Osteocyte (in vitro differentiated cells): ENCODE data around the gene COLQ. TPM values are rescaled to one million over a fixed set of nuclear protein-coding genes. Genes with fewer than 3 reads are reported as not detected.

Experiments used
- DNase-seq: peaks from one replicate; pipeline ENCODE4 v3.0.0; 2021; ENCODE audit warnings: mixed read lengths; ENCODE audit not compliant: unreplicated experiment; ENCODE audit errors: extremely low spot score
- H3K27ac Mint-ChIP-seq: one replicate; pipeline ENCODE4 v1.8.0; 2021; ENCODE audit warnings: mild to moderate bottlenecking, mixed read lengths; ENCODE audit not compliant: unreplicated experiment
- H3K27me3 Mint-ChIP-seq: one replicate; pipeline ENCODE4 v1.8.0; 2021; ENCODE audit warnings: mixed read lengths; ENCODE audit not compliant: unreplicated experiment
- H3K36me3 Mint-ChIP-seq: one replicate; pipeline ENCODE4 v1.8.0; 2021; ENCODE audit warnings: mixed read lengths; ENCODE audit not compliant: unreplicated experiment
- H3K4me1 Mint-ChIP-seq: one replicate; pipeline ENCODE4 v1.8.0; 2021; ENCODE audit warnings: mixed read lengths; ENCODE audit not compliant: unreplicated experiment
- H3K4me3 Mint-ChIP-seq: one replicate; pipeline ENCODE4 v1.8.0; 2021; ENCODE audit warnings: mild to moderate bottlenecking, moderate library complexity, mixed read lengths; ENCODE audit not compliant: unreplicated experiment
- H3K9me3 Mint-ChIP-seq: one replicate; pipeline ENCODE4 v1.8.0; 2021; ENCODE audit warnings: mixed read lengths; ENCODE audit not compliant: unreplicated experiment
- CTCF ChIP-seq: fragments of 200-600 bp; sonication (generic); IDR thresholded peaks from 2 replicates; pipeline ENCODE4 v1.5.0; 2021; ENCODE audit warnings: antibody characterized with exemption, mild to moderate bottlenecking, moderate library complexity
- total RNA-seq: library from RNA; stranded (reverse); gene quantifications from 2 replicates; pipeline ENCODE4 v1.2.1, GENCODE V29; 2021

The COLQ gene
- total RNA-seq, 1 donor from 2014 or later = 2.6 TPM

GRCh38 chr3:15477951-15478639 is 43.4 kb downstream of the COLQ start:
- Mint-ChIP-seq H3K27ac (no peak overlapping the region), H3K9me3 (peaks cover 4% of the 10 kb centered on the region), H3K4me3 (no peak overlapping the region), H3K4me1 (no peaks in the 10 kb centered on the region), H3K36me3 (no peaks in the 10 kb centered on the region), H3K27me3 (peaks cover 13% of the 10 kb centered on the region)
- DNase-seq = no peak
- no peak for TF ChIP-seq CTCF

GRCh38 chr3:15476378-15476777 is 45.1 kb downstream of the COLQ start:
- H3K9me3 Mint-ChIP-seq = peaks cover 4% of the 10 kb centered on the region
- H3K4me1 Mint-ChIP-seq = no peaks in the 10 kb centered on the region
- peaks cover under 1% of the 10 kb centered on the region for H3K27me3 Mint-ChIP-seq
- no peaks in the 10 kb centered on the region for H3K36me3 Mint-ChIP-seq
- H3K27ac Mint-ChIP-seq = no peak overlapping the region
- no peak for TF ChIP-seq CTCF
- H3K4me3 Mint-ChIP-seq = no peak overlapping the region
- DNase-seq = no peak

GRCh38 chr3:15475161-15475560 is 46.3 kb downstream of the COLQ start:
- no peak for DNase-seq
- no peak for TF ChIP-seq CTCF
- no peak overlapping the region for H3K4me3 Mint-ChIP-seq
- H3K27me3 Mint-ChIP-seq = peaks cover 3% of the 10 kb centered on the region
- no peaks in the 10 kb centered on the region for H3K36me3 Mint-ChIP-seq
- no peak overlapping the region for H3K27ac Mint-ChIP-seq
- H3K4me1 Mint-ChIP-seq = no peaks in the 10 kb centered on the region
- no peaks in the 10 kb centered on the region for H3K9me3 Mint-ChIP-seq

- Mint-ChIP-seq H3K4me1 (no peaks in the 10 kb centered on the region), H3K9me3 (no peaks in the 10 kb centered on the region), H3K27me3 (peaks cover 3% of the 10 kb centered on the region), H3K4me3 (no peak overlapping the region), H3K27ac (no peak overlapping the region), H3K36me3 (no peaks in the 10 kb centered on the region)
- DNase-seq = no peak
- no peak for TF ChIP-seq CTCF
Measured at GRCh38 chr3:15471861-15472260, 49.6 kb downstream of the COLQ start.

- Mint-ChIP-seq H3K9me3 (no peaks in the 10 kb centered on the region), H3K27me3 (peaks cover 3% of the 10 kb centered on the region), H3K27ac (no peak overlapping the region), H3K36me3 (no peaks in the 10 kb centered on the region), H3K4me1 (no peaks in the 10 kb centered on the region), H3K4me3 (no peak overlapping the region)
- no peak for DNase-seq
- TF ChIP-seq CTCF = no peak
Measured at GRCh38 chr3:15470849-15471248, 50.7 kb downstream of the COLQ start.
